Choroid plexus epithelial cell (primary cell): ENCODE measurements around the gene PTF1A.

Experiments
- DNase-seq: peaks from one replicate; pipeline ENCODE4 v3.0.0-alpha.2; 2010; ENCODE audit warnings: low read depth
- H3K4me3 ChIP-seq: 2 replicates; pipeline ENCODE4 v1.5.1; 2011; ENCODE audit warnings: low read depth, mild to moderate bottlenecking, control low read depth, low read length, moderate library complexity
- CTCF ChIP-seq: conservative IDR thresholded peaks from 2 replicates; pipeline ENCODE4 v1.5.1; 2011; ENCODE audit warnings: low read depth, mild to moderate bottlenecking, control low read depth, inconsistent platforms, low read length, moderate library complexity

Gene PTF1A

GRCh38 chr10:23187155-23187554 is 5.0 kb upstream of the PTF1A start:
- DNase-seq: no peak
- no peak overlapping the region for H3K4me3 ChIP-seq
- TF ChIP-seq CTCF: no peak

GRCh38 chr10:23189024-23189423 is 3.1 kb upstream of the PTF1A start:
- H3K4me3 ChIP-seq: no peak overlapping the region
- TF ChIP-seq CTCF: no peak
- DNase-seq: no peak

- TF ChIP-seq CTCF: no peak
- DNase-seq: no peak
These were observed 994 bp upstream of the PTF1A start for GRCh38 chr10:23190872-23191763.

GRCh38 chr10:23192712-23193434 is 761 bp downstream of the PTF1A start:
- no peak overlapping the region for H3K4me3 ChIP-seq
- no peak for DNase-seq
- TF ChIP-seq CTCF: no peak

More at GRCh38 chr10:23190872-23191763, 994 bp upstream of the PTF1A start:
- H3K4me3 ChIP-seq: no peak overlapping the region

- TF ChIP-seq CTCF: no peak
- no peak for DNase-seq
- no peak overlapping the region for H3K4me3 ChIP-seq
These were observed 1.4 kb downstream of the PTF1A start for GRCh38 chr10:23193435-23194074.

- no peak overlapping the region for H3K4me3 ChIP-seq
- no peak for TF ChIP-seq CTCF
- DNase-seq: no peak
These were observed 2.4 kb downstream of the PTF1A start for GRCh38 chr10:23194471-23194965.
